CD4-positive, alpha-beta T cell (primary cell): ENCODE measurements around the gene IQGAP2. TPM values are rescaled to one million over a fixed set of nuclear protein-coding genes. Genes with fewer than 3 reads are reported as not detected.

Experiments
- ATAC-seq: fragments of 200-7000 bp; cut with Tn5 transposase; one replicate; pipeline ENCODE4 v1.10.0; 2022; ENCODE audit warnings: mild to moderate bottlenecking; ENCODE audit not compliant: poor library complexity
- CTCF ChIA-PET: fragments of 350-600 bp; sonication (Branson Sonifier 250); formaldehyde crosslinking; loops from one replicate; lab custom pipeline; 2021; ENCODE audit warnings: antibody characterized with exemption, inconsistent platforms; lab: Charles Lee
- POLR2A ChIA-PET: fragments of 350-600 bp; sonication (Branson Sonifier 250); formaldehyde crosslinking; loops from one replicate; lab custom pipeline; 2021; ENCODE audit warnings: antibody characterized with exemption, inconsistent platforms; lab: Charles Lee
- DNase-seq, 14 experiments: peaks; one replicate each; pipeline ENCODE4 v3.0.0-alpha.2; 2013 to 2020; ENCODE audit warnings: mixed read lengths in 2 of 14
- H3K27ac ChIP-seq, 2 donors: one replicate each; pipeline versions ENCODE4 v1.5.1 to v1.7.0; 2013; ENCODE audit warnings: low read length in 2 of 2, low read depth in 1 of 2, mild to moderate bottlenecking in 1 of 2
- H3K27me3 ChIP-seq, 2 experiments: 1 replicate in 1 of 2; 2 replicates in 1 of 2; pipeline versions ENCODE4 v1.6.1 to v1.7.0; 2013; ENCODE audit warnings: low read length in 2 of 2, control low read depth in 1 of 2, mild to moderate bottlenecking in 1 of 2, moderate library complexity in 1 of 2; ENCODE audit not compliant: insufficient read depth in 2 of 2, control insufficient read depth in 1 of 2
- H3K36me3 ChIP-seq: one replicate; pipeline ENCODE4 v1.6.1; 2013; ENCODE audit warnings: low read length, control low read depth; ENCODE audit not compliant: insufficient read depth
- H3K4me1 ChIP-seq: one replicate; pipeline ENCODE4 v1.6.1; 2013; ENCODE audit warnings: low read length, control low read depth; ENCODE audit not compliant: insufficient read depth
- H3K4me3 ChIP-seq: one replicate; pipeline ENCODE4 v1.5.1; 2013; ENCODE audit warnings: mild to moderate bottlenecking, low read length, moderate library complexity
- H3K9me3 ChIP-seq, 2 experiments: 1 replicate in 1 of 2; 2 replicates in 1 of 2; pipeline versions ENCODE4 v1.6.1 to v1.7.0; 2013; ENCODE audit warnings: low read length in 2 of 2, mild to moderate bottlenecking in 2 of 2, control low read depth in 1 of 2, moderate library complexity in 1 of 2; ENCODE audit not compliant: control insufficient read depth in 1 of 2, insufficient read depth in 1 of 2
- H3K27ac Mint-ChIP-seq: one replicate; pipeline ENCODE4 v1.8.0; 2020; ENCODE audit warnings: mixed read lengths
- H3K27me3 Mint-ChIP-seq: one replicate; pipeline ENCODE4 v1.8.0; 2021; ENCODE audit warnings: mixed read lengths
- H3K36me3 Mint-ChIP-seq: one replicate; pipeline ENCODE4 v1.8.0; 2021; ENCODE audit warnings: low read depth, mixed read lengths
- H3K4me1 Mint-ChIP-seq: one replicate; pipeline ENCODE4 v1.8.0; 2021; ENCODE audit warnings: low read depth, mixed read lengths
- H3K4me3 Mint-ChIP-seq: one replicate; pipeline ENCODE4 v1.8.0; 2020; ENCODE audit warnings: mild to moderate bottlenecking, mixed read lengths
- H3K9me3 Mint-ChIP-seq: one replicate; pipeline ENCODE4 v1.8.0; 2020; ENCODE audit warnings: mixed read lengths
- intact Hi-C, 2 experiments: fragments of 100-400 bp; cut with DNase I in 1 of 2; cut with micrococcal nuclease in 1 of 2; formaldehyde crosslinking; loops; one replicate each; pipeline versions ENCODE4 v1.15.1 to v1.9.0; 2023 to 2025; cut with DNase I, micrococcal nuclease
- total RNA-seq, 174 experiments: library from RNA in 2 of 174; stranded (reverse) in 2 of 174; gene quantifications; one replicate each; pipeline ENCODE4 v1.2.3 and lab custom pipeline; 2021 to 2026
- TF ChIP-seq, protein P1 (sequence below): fragments of 200-600 bp; IDR thresholded peaks from one replicate; pipeline ENCODE4 v1.8.0; 2022; ENCODE audit warnings: antibody characterized with exemption, mild to moderate bottlenecking

Gene IQGAP2
- total RNA-seq, 2 experiments from 2014 or later, result 58.8 TPM

- ChIA-PET POLR2A (no interaction called here), CTCF (interaction anchor here (0.6 kb wide), 1 partner anchor 101 kb away, joined by 3 read pairs; no protein-coding TSS in a partner anchor)
- intact Hi-C loops, result no loop called here
- no peak for ATAC-seq
- Histone ChIP-seq H3K4me1 (peaks cover 58% of the 10 kb centered on the region), H3K27ac (no peak overlapping the region), H3K4me3 (no peak overlapping the region), H3K27me3 (no peaks in the 10 kb centered on the region), H3K36me3 (no peaks in the 10 kb centered on the region), H3K9me3 (no peaks in the 10 kb centered on the region)
- peaks cover 9% of the 10 kb centered on the region for H3K36me3 Mint-ChIP-seq
- peaks cover 2% of the 10 kb centered on the region for H3K9me3 Mint-ChIP-seq
- peaks cover 85% of the 10 kb centered on the region for H3K4me1 Mint-ChIP-seq
- H3K27ac Mint-ChIP-seq, result peak overlapping the region; percentile 21
- H3K4me3 Mint-ChIP-seq, result no peak overlapping the region
- DNase-seq, result no peak
- TF ChIP-seq, protein P1, sequence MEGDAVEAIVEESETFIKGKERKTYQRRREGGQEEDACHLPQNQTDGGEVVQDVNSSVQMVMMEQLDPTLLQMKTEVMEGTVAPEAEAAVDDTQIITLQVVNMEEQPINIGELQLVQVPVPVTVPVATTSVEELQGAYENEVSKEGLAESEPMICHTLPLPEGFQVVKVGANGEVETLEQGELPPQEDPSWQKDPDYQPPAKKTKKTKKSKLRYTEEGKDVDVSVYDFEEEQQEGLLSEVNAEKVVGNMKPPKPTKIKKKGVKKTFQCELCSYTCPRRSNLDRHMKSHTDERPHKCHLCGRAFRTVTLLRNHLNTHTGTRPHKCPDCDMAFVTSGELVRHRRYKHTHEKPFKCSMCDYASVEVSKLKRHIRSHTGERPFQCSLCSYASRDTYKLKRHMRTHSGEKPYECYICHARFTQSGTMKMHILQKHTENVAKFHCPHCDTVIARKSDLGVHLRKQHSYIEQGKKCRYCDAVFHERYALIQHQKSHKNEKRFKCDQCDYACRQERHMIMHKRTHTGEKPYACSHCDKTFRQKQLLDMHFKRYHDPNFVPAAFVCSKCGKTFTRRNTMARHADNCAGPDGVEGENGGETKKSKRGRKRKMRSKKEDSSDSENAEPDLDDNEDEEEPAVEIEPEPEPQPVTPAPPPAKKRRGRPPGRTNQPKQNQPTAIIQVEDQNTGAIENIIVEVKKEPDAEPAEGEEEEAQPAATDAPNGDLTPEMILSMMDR, result no peak
- H3K27me3 Mint-ChIP-seq, result no peaks in the 10 kb centered on the region
These were observed 72.9 kb downstream of the IQGAP2 start for GRCh38 chr5:76475936-76476335.

DNA sequence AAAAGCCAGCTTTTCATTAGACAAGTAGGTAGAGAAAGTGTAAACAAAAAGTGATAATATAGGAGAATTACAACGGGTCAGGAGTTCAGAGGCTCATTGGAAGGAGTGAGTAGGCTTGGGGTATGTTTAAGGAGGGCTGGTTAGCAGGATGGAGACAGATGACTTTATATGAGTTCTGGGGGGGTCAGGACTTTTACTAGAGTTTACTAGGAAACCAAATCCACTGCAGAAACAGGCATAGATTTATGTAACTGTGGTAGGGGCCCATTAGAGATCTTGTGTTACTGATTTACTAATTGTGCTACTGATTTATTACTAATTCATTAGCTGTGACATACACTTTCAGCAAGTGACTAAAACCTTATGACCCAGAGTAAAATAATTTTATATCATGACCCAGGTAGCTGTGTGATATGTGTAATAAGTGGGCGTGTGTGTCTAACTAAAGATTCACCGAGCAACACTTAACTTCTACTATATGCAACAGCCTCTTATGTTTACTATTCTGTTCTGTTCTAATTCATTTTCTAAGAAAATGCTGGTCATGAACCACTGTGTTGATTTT lies 73.5 kb downstream of the IQGAP2 start:
- CTCF ChIA-PET, result no interaction called here
- peaks cover 62% of the 10 kb centered on the region for H3K4me1 ChIP-seq
- peak overlapping the region; percentile 21 for H3K27ac Mint-ChIP-seq

DNA sequence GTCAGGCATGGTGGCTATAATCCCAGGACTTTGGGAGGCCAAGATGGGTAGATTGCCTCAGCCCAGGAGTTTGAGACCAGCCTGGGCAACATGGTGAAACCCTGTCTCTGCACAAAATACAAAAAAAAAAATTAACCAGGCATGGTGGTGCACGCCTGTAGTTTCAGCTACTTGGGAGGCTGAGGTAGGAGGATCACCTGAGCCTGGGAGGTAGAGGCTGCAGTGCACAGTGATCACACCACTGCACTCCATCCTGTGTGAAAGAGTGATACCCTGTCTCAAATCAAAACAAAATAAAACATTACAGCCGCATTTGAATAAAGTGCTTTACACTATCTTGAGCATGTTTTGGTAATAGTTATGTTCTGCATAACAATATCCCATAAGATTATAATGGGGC lies 74.0 kb downstream of the IQGAP2 start:
- H3K27me3 Mint-ChIP-seq, result no peaks in the 10 kb centered on the region
- no peak overlapping the region for H3K27ac Mint-ChIP-seq
- TF ChIP-seq, protein P1, result no peak
- no peaks in the 10 kb centered on the region for H3K9me3 ChIP-seq
- H3K36me3 Mint-ChIP-seq, result peaks cover 9% of the 10 kb centered on the region
- POLR2A ChIA-PET, result no interaction called here
- peaks cover 2% of the 10 kb centered on the region for H3K9me3 Mint-ChIP-seq
- peaks cover 1% of the 10 kb centered on the region for H3K36me3 ChIP-seq
- H3K27ac ChIP-seq, result no peak overlapping the region
- H3K4me3 Mint-ChIP-seq, result no peak overlapping the region
- intact Hi-C loops, result no loop called here
- H3K4me1 Mint-ChIP-seq, result peaks cover 80% of the 10 kb centered on the region
- no peak overlapping the region for H3K4me3 ChIP-seq
- peaks cover 58% of the 10 kb centered on the region for H3K4me1 ChIP-seq
- no peaks in the 10 kb centered on the region for H3K27me3 ChIP-seq
- DNase-seq (no peak), ATAC-seq (no peak)
- CTCF ChIA-PET, result no interaction called here

More for the DNA sequence above, 73.5 kb downstream of the IQGAP2 start:
- Mint-ChIP-seq H3K36me3 (peaks cover 9% of the 10 kb centered on the region), H3K4me1 (peaks cover 80% of the 10 kb centered on the region), H3K9me3 (peaks cover 2% of the 10 kb centered on the region), H3K4me3 (no peak overlapping the region), H3K27me3 (no peaks in the 10 kb centered on the region)
- Histone ChIP-seq H3K9me3 (no peaks in the 10 kb centered on the region), H3K27me3 (no peaks in the 10 kb centered on the region), H3K4me3 (no peak overlapping the region), H3K27ac (no peak overlapping the region), H3K36me3 (no peaks in the 10 kb centered on the region)
- intact Hi-C loops, result no loop called here
- DNase-seq, result no peak
- TF ChIP-seq, protein P1, result no peak
- POLR2A ChIA-PET, result no interaction called here
- no peak for ATAC-seq
